ENCODE data around the gene E2F7.

GRCh38 chr12:77060136-77060882, 5.1 kb downstream of the E2F7 start:
- TF ChIP-seq CTCF (IDR thresholded peaks at IDR 0.05) (no peak), POLR2AphosphoS5 (IDR thresholded peaks at IDR 0.05; ENCODE audit: low read depth, low read length) (no peak)

All from Panc1 (cell line).